Cerebellar cortex (tissue), 1 donor: ENCODE results near the gene FCGR3B.
"Not testable (repeated sequence)": the region's sequence is repeated elsewhere in the genome, so short reads cannot be mapped to it uniquely, and the experiment has no call there.

Experiments
- DNase-seq: peaks from one replicate; pipeline ENCODE4 v3.0.0-alpha.2; 2015; ENCODE audit warnings: low spot score

Gene FCGR3B

GRCh38 chr1:161638251-161638993, 7.4 kb upstream of the FCGR3B start:
- not testable (repeated sequence) for DNase-seq

GRCh38 chr1:161636976-161637375, 6.0 kb upstream of the FCGR3B start:
- not testable (repeated sequence) for DNase-seq

- not testable (repeated sequence) for DNase-seq
These were observed 5.3 kb upstream of the FCGR3B start for GRCh38 chr1:161636189-161636782.

- not testable (repeated sequence) for DNase-seq
These were observed 4.0 kb upstream of the FCGR3B start for GRCh38 chr1:161634993-161635392.

- not testable (repeated sequence) for DNase-seq
These were observed 741 bp downstream of the FCGR3B start for GRCh38 chr1:161630128-161630742.

- not testable (repeated sequence) for DNase-seq
These were observed 4.4 kb downstream of the FCGR3B start for GRCh38 chr1:161626445-161627146.

- DNase-seq, result not testable (repeated sequence)
These were observed 6.4 kb downstream of the FCGR3B start for GRCh38 chr1:161624605-161625004.

- not testable (repeated sequence) for DNase-seq
These were observed 7.5 kb downstream of the FCGR3B start for GRCh38 chr1:161623401-161624051.

GRCh38 chr1:161622054-161622453, 8.9 kb downstream of the FCGR3B start:
- not testable (repeated sequence) for DNase-seq

- DNase-seq, result peak; percentile 70
These were observed 9.6 kb downstream of the FCGR3B start for GRCh38 chr1:161621181-161622000.

GRCh38 chr1:161620399-161620798, 10.6 kb downstream of the FCGR3B start:
- not testable (repeated sequence) for DNase-seq

- not testable (repeated sequence) for DNase-seq
These were observed 12.5 kb downstream of the FCGR3B start for GRCh38 chr1:161618517-161618916.

GRCh38 chr1:161616417-161616816, 14.6 kb downstream of the FCGR3B start:
- not testable (repeated sequence) for DNase-seq

- DNase-seq, result peak; percentile 6
These were observed 17.8 kb downstream of the FCGR3B start for GRCh38 chr1:161613142-161613514.

- peak; percentile 94 for DNase-seq
These were observed 18.4 kb downstream of the FCGR3B start for GRCh38 chr1:161612322-161613141.

GRCh38 chr1:161611866-161612321, 19.1 kb downstream of the FCGR3B start:
- peak; percentile 43 for DNase-seq

- DNase-seq, result not testable (repeated sequence)
These were observed 20.8 kb downstream of the FCGR3B start for GRCh38 chr1:161610198-161610597.

GRCh38 chr1:161606541-161607336, 24.2 kb downstream of the FCGR3B start:
- DNase-seq, result not testable (repeated sequence)
